Inferior parietal cortex (tissue), 1 donor: ENCODE results near the gene GALNT9.
"Not testable (repeated sequence)": the region's sequence is repeated elsewhere in the genome, so short reads cannot be mapped to it uniquely, and the experiment has no call there.

ENCODE experiments used
- DNase-seq: peaks from one replicate; pipeline ENCODE4 v3.0.0-alpha.2; 2016; ENCODE audit errors: extremely low spot score

Gene GALNT9

DNA sequence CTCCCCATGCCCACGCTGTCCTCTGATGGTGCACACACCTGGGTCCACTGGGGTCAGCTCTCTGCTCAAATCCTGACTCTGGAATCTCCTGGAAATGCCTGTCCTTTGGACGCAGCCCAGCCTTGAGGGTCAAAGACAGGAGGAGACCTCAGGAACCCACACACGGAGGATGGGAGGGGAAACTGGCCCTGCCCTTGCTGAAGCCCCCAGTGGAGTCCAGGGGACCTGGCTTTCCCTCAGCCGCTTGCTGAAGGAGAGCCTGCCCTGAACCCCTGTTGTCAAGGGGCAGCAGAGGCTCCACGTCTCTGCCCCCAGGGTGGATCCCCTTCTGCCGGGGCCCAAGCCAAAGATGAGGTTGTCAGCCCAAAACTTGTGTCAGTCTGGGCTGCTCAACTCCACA is 16.9 kb downstream of the GALNT9 start:
- DNase-seq, result no peak

DNA sequence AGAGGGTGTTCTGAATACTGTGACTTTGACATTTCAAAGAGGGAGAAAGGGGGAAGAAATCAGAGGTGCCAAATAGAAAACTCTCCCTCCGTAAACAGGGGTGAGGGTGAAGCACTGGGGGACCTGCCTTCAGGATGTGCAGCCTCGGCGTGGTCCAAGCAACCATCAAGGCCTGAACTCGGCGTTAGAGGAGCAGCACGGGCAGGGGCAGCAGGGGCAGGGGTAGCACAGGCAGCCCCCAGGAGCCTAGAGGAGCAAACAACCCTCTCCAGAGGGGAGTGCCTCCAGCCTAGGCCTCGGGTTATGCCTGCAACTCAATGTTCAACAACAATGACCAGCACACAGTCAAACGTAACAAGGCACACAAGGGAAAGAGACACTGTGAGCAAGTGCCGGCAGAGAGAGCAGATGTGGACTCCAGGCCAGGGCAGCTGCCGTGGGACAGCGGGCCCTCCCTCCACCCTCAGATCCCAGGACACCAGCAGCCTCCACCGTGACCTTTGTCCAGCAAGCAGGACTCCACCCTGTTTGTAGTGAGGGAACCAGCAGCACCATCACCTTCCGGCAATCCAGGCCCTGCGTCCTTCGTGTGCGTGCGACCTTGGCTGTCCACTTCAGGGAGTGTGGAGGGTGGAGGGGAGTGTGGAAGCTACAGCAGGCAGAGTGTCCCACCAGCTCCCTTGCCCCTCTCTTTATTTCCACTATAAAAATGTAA is 18.0 kb downstream of the GALNT9 start:
- no peak for DNase-seq

DNA sequence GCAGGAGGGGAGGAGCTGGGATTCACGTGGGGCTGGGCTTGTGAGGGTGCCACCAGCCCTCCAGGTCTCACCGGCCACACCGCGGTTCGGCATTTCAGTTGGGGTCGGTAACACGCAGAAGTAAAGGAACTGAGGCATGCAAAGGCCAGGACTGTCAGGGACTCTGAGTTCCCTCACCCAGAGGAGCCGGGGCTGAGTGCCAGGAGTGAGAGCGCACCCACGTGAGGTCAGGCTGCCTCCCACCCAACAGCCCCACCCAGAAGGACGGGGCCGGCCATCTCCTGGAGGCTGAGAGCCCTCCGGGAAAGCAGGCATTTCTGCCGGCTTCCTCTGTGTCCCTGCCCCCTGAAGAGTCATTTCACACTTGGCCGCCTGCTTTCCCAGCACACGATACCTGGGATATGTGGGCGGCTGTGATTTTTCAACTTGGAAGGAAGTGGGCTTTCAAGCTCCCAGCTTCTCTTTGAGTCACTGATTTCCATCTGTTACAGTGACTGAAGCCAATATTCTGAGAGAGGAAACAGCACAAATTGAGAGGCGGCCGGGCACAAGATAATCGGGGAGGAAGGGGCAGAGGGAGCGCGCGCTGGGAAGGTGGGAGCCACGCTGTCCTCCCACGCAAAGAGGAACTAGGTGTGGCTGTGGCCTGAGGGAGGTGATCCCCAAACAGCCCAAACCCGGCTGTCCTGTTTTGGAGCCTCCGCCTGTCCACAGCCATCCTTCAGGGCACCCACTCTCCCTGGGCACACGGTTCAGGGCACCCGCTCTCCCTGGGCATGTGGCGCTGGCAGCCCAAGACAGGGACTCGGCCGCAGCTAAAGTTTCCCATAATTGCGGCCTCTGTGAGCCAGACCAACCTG is 19.0 kb downstream of the GALNT9 start:
- DNase-seq, result peak; percentile 58

DNA sequence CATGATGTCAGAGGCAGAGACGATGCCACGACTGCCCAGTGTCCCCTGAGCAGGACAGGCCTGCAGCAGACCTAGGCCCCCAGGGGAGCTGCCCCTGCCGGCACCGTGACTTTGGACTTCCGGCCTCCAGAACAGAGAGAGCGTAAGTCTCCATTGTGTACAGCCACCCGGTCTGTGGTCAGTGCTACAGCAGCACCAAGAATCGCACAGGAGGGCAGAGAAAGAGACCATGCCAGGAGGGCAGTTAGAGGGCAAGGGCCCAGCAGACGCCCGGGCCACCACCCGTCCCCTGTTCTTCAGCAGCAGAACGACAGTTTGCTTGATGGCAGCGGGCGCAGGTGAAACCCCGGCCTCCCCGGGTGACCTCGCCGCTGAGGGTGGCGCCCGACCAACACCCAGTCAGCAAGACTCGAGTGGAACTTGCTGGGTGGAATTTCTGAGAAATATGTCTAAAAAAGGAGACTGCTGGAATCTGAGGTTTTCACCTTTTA is 19.7 kb downstream of the GALNT9 start:
- no peak for DNase-seq

DNA sequence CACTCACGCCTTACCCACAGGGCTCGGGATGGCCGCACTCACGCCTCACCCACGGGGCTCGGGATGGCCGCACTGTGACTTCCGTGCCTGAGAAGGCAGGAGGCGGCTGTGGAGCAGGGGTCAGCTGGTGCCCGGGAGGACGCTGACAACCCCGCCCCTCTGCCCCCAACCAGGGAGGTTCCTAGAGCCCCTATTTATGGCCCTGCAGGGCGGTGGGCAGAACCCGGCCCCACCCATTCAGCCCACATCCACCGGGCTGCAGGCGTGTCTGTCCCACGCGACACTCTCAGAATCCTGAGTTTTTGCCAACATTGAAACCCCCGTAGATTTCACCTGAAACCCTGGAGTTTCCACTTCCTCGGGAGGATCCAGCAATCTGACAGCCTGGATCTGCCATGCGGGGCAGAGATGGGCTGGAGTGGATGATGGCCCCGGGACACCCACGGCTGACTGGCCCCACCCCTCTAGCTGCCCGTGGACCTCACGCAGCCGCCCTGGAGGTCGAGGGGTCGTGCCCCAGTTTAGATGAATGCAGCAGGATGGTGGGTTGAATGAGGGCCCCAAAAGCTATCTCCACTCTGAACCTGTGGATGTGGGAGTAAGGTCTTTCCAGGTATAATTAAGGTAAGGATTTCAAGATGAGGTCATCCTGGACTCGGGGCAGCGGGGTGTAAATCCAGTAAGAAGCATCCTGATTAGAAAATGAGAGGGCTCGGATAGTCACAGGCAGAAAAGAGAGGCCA is 20.4 kb downstream of the GALNT9 start:
- no peak for DNase-seq

DNA sequence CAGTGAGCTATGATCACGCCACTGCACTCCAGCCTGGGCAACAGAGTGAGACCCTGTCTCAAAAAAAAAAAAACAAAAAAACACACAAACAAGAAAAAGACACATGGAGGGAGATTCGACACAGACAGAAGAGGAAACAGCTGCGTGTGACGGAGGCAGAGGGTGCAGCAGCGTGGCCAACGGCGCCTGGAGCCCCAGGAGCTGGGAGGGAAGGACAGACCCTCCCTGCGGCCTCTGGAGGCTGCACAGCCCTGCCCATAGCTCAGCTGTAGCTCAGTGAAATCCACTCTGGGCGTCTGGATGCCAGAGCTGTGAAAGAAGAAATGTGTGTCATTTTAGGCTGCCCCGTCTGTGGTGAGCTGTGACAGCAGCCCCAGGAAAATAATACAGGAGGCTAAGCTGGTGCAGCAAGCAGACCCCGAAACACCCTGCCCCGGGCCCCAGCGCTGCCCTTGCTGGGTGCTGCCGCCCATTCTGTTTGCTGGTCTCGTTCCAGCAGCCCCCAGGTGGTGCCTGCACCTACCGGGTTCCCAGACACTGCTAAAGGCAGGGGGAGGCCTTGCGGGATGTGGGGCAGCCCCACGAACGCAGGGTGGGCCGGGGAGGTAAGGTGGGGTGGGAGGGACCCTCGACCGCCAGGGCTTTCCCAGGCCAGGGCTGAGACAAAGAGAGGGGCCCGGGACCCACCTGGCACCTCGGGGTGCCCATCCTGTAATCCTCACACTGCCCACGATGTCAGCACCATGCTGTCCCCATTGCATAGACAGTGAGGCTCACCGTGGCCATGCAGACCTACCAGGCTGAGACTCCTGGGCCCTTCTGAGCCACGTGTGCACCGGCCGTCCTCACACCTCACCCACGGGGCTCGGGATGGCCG is 21.2 kb downstream of the GALNT9 start:
- DNase-seq, result no peak

DNA sequence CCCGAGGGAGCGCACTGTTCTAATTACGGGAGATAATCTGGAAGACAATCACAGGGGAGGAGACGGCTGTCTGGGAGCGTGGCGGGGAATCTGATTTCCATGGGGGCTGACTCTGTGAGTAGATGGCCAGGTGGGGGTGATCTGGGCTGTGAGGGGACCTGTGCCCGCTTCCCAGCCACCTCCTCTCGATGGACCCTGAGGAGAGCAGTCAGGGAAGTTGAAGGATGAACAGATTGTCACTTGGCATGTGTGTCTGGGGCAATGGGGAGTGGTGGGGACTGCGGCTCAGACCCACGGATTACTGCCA is 22.6 kb downstream of the GALNT9 start:
- no peak for DNase-seq

DNA sequence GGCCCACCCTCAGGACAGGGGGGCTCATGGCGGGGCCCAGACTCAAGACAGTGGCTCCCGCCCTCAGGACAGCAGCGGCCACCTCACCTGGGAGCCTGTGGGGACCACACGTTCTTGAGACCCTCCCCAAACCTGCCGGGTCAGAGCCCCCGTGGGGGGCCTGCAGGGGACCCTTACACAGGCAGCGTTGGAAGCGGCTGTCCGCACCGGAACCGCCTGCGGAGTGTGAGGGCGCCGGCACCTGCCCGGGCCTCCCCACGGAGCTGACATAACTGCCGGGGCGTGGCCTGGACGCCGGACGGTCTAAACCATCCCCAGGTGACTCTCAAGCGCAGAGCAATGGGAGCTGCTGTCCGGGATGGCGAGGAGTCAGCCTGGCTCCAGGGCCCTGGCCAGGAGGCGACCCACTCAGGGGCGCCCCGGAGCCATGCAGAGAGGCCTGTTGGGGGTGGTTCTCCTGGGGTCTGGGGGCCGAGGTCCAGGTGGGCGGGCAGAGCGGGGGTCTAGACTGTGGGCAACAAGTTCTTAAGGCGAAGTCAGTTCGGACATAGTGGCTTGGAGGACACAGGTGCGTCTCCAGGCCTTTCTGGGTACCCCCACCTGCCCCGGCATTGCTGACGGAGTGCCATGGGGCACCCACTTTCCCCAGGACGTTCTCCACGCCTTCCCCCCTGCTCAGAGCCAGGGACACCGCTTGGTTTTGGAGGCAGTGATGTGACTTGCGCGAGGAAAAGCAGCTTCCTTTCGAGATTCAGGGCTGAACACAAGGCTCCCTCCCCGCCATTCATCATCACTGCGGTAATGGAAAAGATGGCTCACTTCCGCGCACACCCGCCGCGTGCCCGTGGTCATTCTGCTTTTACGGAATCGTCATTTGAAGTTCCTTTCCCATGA is 23.2 kb downstream of the GALNT9 start:
- no peak for DNase-seq

DNA sequence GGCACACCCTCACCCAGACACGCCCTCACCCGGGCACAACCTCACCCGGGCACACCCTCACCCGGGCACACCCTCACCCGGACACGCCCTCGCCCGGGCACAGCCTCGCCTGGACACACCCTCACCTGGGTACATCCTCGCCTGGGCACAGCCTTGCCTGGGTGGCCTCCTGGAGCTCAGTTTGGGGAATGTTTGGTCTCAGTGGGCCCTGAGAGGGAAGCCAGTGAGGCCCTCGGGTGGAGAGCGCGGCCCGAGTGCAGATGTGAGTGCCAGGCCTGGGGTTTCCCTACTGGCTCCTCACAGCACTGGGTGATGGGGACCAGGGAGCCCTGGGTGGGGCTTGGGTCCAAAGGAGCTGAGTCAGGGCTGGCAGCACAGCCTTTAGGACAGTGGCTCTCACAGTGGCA is 23.8 kb downstream of the GALNT9 start:
- DNase-seq, result no peak

DNA sequence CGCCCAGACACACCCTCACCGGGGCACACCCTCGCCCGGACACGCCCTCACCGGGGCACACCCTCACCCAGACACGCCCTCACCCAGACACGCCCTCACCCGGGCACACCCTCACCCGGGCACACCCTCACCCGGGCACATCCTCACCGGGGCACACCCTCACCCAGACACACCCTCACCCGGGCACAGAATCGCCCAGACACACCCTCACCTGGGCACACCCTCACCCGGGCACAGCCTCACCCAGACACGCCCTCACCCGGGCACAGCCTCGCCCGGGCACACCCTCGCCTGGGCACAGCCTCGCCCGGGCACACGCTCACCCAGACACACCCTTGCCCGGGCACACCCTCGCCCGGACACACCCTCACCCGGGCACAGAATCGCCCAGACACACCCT is 24.5 kb downstream of the GALNT9 start:
- not testable (repeated sequence) for DNase-seq

DNA sequence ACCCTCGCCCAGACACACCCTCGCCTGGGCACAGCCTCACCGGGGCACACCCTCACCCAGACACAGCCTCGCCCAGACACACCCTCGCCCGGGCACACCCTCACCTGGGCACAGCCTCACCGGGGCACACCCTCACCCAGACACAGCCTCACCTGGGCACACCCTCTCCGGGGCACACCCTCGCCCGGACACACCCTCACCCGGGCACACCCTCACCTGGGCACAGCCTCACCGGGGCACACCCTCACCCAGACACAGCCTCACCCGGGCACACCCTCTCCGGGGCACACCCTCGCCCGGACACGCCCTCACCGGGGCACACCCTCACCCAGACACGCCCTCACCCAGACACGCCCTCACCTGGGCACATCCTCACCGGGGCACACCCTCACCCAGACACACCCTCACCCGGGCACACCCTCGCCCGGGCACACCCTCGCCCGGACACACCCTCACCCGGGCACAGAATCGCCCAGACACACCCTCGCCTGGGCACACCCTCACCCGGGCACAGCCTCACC is 25.5 kb downstream of the GALNT9 start:
- not testable (repeated sequence) for DNase-seq

DNA sequence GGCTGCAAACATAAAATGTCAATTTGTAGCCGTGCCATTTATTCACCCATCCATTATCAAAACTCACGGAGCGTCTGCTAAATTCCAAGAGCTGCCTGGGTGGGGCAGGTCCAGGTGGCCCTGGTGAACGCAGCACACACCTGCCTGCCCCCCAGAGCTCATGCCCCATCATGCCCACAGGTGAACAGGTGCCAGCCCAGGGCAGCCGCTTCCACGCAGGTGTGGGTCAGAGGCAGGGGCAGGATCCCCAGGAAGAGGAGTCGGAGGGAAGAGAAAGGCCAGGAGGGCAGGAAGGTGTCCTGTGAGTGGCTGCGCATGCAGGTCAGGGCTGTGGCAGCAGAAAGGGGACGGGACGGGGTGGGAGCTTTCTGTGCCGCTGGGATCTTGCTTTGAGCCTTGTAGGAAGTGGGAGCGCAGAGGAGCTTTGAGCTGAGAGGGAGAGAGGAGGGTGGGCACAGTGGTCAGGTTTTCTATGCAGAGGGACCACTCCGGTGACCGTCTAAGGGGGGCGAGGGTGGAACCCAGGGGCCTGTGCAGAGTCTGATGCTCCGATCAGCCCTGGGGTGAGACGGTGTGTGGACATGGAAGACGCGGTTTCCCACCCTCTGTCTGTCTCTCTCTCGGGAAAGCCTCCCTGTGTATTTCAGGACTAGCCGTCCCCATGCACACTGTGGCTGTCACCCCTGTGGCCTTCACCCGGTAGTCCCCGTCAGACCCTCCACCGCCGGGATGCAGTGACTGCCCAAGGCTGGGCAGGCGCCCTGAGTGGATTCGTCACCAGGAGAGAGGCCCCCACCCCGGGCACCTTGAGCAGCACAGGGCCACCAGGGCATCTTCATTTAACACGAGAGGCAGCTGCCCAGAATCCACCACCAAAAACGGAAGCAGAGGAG is 26.7 kb downstream of the GALNT9 start:
- DNase-seq, result no peak

DNA sequence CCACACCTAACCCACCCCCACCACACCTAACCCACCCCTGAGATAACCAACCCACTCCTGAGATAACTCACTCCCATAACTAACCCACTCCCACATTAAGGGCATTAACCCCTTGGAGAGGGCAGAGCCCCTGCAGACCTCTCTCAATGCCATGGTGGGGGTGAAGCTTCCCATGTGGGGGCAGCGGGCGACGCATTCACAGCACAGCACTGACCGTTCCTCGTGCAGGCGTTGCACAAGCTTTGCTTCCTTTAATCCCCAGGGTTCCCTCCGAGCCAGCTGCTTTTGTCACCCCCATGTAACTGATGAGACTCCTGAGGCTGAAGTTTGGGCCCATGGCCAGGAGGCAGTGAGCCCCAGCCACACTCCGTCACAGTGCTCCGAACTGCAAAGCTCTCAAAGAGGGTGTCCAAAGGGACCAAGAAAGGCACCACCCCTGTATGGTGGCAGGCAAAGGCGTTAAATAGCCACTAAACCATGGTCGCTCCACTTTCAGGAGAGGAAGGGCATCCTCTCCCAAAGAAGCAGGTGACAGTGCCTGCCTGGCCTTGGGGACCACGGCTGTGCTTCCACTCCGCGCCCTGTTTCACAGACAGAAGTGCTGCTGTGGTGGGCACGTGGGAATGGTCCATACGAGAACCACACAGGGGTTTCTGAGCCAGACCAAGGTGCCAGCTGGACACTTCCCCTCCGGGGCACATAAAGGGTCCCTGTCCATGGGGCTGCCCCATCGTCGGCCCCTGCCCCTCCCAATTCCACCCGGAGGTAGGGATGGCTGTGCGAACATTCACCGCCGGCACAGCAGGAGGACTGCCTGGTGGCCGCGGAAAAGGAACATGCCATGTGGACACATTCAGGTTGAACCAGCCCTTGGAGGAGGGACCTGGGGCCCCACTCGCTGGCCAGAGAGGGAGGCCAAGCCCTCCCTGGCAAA is 28.3 kb downstream of the GALNT9 start:
- no peak for DNase-seq

DNA sequence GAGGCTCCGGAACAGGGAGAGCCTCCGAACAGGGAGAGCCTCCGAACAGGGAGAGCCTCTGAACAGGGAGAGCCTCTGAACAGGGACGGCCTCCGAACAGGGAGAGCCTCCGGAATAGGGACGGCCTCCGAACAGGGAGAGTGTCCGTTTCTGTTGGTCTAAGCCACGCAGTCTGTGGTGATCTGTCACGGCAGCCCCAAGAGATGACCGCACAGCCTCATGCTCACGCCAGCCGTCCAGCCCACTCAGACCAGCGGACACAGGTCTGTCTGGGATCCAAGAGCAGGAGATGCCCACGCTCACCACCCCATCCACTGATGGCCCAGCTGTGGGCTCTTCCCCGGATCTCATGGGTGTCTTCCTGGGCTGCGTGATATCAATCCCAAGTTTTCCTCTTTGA is 33.3 kb downstream of the GALNT9 start:
- DNase-seq, result no peak

DNA sequence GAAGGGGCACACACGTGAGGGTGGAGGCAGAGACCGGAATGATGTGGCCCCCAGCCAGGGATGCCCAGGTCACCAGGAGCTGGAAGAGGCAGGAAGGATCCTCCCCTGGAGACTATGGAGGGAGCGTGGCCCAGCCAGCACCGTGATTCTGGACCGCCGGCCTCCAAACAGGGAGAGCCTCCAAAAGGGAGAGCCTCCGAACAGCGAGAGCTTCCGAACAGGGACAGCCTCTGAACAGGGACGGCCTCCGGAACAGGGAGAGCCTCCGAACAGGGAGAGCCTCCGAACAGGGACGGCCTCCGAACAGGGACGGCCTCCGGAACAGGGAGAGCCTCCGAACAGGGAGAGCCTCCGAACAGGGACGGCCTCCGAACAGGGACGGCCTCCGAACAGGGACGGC is 33.8 kb downstream of the GALNT9 start:
- not testable (repeated sequence) for DNase-seq

DNA sequence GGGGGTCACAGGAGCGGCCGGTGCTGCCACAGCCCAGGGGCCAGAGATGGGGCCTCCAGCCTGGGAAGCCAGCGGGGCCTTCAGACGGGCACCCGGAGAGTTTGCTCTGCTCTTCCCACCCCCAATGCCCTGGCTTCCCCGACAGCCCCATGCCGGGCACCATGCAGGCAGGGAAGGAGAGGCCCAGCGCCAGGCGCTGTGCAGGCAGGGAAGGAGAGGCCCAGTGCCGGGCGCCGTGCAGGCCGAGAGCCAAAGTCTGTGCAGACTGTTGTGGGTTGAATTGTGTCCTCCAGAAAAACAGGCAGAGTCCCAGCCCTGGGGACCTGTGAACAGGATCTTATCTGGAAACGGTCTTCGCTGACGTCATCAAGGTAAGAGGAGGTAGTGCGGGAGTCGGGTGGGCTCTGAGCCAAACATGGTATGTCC is 34.3 kb downstream of the GALNT9 start:
- no peak for DNase-seq

DNA sequence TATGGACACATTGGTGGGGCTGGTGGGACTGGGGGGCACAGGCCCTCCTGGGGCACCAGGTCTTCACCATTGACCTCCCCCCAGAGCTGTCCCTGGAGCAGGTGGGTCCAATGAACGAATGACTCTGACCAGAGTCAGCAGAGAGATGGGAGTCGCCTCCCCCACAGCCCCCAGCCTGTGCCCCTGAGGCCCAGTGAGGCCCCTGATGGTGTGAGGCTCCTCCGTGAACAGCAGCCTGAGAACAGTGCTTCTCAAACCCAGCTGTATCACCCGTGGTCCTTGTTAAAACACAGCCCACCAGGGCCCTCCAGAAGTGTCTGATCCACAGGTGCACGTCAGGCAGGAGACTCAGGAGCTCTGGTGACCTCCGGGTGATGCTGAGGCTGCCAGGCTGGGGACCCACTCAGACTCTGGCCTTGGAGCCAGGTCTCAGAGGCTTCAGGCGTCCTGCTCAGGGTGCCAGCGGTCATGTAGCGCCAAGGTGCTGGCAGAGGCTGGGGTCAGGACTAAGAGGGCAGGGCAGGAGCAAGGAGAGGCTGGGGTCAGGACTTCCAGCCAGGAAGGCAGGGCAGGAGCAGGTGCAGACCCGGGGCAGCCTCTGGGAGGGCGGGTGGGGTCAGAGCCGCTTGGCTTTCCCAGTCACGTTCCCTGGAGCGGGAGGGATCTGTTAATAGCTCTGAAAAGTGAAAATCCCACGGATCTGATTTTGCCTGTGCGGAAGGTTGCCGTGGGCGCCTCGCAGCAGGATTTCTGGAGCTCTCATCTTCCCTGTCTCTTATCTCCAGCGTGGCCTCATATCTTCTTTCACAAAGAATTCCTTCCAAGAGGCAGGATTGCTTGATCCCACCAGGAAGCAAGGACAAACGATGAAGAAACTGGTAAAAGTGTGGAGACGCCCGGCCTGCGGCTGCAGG is 35.0 kb downstream of the GALNT9 start:
- no peak for DNase-seq
